GM23338 (cell line): Measurements from ENCODE around the gene RRAS2.

Source experiments
- CREB1 ChIP-seq: fragments of 250-450 bp; sonication (Bioruptor Pico); IDR thresholded peaks from 2 replicates; pipeline ENCODE4 v1.5.0; 2020; ENCODE audit warnings: low read depth, mild to moderate bottlenecking, moderate library complexity
- CTCF ChIP-seq, 2 experiments: fragments of 200-600 bp in 1 of 2; sonication (generic) in 1 of 2; conservative IDR thresholded peaks; 2 replicates each; pipeline versions ENCODE4 v1.5.1 to v1.6.1; 2016 to 2017; ENCODE audit warnings: antibody characterized with exemption in 2 of 2, low read depth in 2 of 2, mild to moderate bottlenecking in 2 of 2, moderate library complexity in 1 of 2
- EZH2 ChIP-seq: fragments of 200-600 bp; sonication (generic); IDR thresholded peaks from one replicate; pipeline ENCODE4 v1.8.0; 2017; ENCODE audit warnings: antibody characterized with exemption, mild to moderate bottlenecking, low read depth; ENCODE audit not compliant: unreplicated experiment
- EZH2phosphoT487 ChIP-seq: fragments of 200-600 bp; sonication (generic); IDR thresholded peaks from one replicate; pipeline ENCODE4 v1.8.1; 2018; ENCODE audit warnings: antibody characterized with exemption; ENCODE audit not compliant: unreplicated experiment
- POLR2AphosphoS5 ChIP-seq: IDR thresholded peaks from 2 replicates; pipeline ENCODE4 v1.6.1; 2016; ENCODE audit warnings: antibody characterized with exemption, low read depth
- STAT1 ChIP-seq: IDR thresholded peaks from one replicate; pipeline ENCODE4 v1.6.1; 2016; ENCODE audit warnings: antibody characterized with exemption; ENCODE audit not compliant: unreplicated experiment
- ZNF462 ChIP-seq: fragments of 250-450 bp; sonication (Bioruptor Pico); IDR thresholded peaks from 2 replicates; pipeline ENCODE4 v1.5.0; 2020; ENCODE audit warnings: mild to moderate bottlenecking, moderate library complexity

GRCh38 chr11:14249121-14249963, 109.6 kb downstream of the RRAS2 start:
- no peak for TF ChIP-seq CREB1 (CRISPR knock-in tag)
- peak; percentile 97 for TF ChIP-seq CTCF (conservative IDR thresholded peaks at IDR 0.05; ENCODE audit: low read depth in 2 of 2)
- no peak for TF ChIP-seq EZH2
- no peak for TF ChIP-seq STAT1
- no peak for TF ChIP-seq POLR2AphosphoS5
- TF ChIP-seq EZH2phosphoT487: no peak
- peak; percentile 83 for TF ChIP-seq ZNF462 (CRISPR knock-in tag)
